Peyer's patch (tissue), 4 donors: ENCODE data around the gene MT1A.

Experiments
- CTCF ChIP-seq, 6 experiments: fragments of 450-650 bp in 4 of 6; fragments of 200-600 bp in 2 of 6; sonication (generic) in 1 of 6; IDR thresholded peaks; one replicate each; pipeline ENCODE4 v1.5.1; 2017 to 2019; ENCODE audit warnings: antibody characterized with exemption in 6 of 6, mild to moderate bottlenecking in 3 of 6, moderate library complexity in 1 of 6
- POLR2A ChIP-seq, 2 donors: fragments of 450-650 bp; IDR thresholded peaks; one replicate each; pipeline ENCODE4 v1.5.1; 2017; ENCODE audit warnings: antibody characterized with exemption in 2 of 2, mild to moderate bottlenecking in 2 of 2, moderate library complexity in 2 of 2

GRCh38 chr16:56611281-56611833, 27.1 kb upstream of the MT1A start:
- TF ChIP-seq CTCF (IDR thresholded peaks at IDR 0.05) (no peak), POLR2A (IDR thresholded peaks at IDR 0.05) (no peak)
